ENCODE results near the gene LBX1. TPM values are rescaled to one million over a fixed set of nuclear protein-coding genes. Genes with fewer than 3 reads are reported as not detected.

Gene LBX1
- total RNA-seq, 1 experiment from 2014 or later = 0.06 TPM

DNA sequence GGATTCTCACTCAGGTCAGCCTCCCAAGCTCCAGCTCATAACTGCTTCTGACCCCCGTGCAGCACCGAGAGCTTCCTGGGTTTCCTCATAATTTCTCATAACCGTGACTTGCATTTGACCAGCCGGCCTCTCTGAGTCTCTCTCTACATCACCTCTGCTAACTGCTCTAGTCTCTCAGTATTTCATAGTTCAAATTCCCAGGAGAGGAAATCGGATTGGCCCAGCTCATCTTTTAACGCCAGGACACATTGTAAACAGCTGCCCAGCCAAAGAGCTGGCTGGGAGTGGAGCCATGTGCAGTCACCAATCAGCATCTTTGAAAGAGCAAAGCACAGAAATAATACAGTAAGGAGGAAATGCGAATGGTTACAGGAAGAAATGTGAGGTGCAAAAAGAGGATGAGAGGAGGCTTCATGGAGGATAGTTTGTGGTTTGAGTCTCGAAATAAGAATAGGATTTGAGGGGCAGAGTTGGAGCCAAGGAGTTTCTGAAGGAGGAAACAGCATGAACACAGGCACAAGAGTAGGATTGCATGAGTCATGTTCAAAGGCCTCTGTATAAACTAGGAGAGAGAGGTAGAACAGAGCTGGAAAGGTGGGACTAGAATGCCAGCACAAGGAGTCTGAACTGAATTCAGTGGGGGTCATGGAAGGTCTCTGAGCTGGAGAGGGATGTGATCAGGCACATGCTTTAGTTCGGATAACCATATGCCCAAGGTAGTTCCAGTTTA is 15.2 kb upstream of the LBX1 start:
- peak; percentile 52 for DNase-seq (ENCODE audit: low read depth)

GRCh38 chr10:101241840-101242707 is 12.8 kb upstream of the LBX1 start:
- DNase-seq (ENCODE audit: low read depth) = no peak

DNA sequence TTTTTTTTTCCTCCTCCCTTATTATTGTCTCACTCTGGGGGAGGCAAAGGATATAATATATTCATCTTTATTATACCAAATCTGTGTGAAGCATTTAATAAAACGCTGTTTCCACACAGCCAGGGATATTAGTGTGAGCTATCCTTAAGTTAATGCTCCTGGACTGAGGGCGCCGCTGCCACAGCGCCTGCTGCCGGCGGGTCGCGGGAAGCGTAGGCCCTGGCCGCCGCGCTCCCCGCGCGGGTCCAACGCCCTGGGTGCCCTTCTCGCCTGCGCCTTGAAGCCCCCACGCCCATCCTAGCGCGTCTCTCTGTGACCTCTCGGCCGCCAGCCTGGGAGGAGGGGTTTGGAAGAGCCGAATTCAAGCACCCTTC is 9.5 kb upstream of the LBX1 start:
- no peak for DNase-seq (ENCODE audit: low read depth)

DNA sequence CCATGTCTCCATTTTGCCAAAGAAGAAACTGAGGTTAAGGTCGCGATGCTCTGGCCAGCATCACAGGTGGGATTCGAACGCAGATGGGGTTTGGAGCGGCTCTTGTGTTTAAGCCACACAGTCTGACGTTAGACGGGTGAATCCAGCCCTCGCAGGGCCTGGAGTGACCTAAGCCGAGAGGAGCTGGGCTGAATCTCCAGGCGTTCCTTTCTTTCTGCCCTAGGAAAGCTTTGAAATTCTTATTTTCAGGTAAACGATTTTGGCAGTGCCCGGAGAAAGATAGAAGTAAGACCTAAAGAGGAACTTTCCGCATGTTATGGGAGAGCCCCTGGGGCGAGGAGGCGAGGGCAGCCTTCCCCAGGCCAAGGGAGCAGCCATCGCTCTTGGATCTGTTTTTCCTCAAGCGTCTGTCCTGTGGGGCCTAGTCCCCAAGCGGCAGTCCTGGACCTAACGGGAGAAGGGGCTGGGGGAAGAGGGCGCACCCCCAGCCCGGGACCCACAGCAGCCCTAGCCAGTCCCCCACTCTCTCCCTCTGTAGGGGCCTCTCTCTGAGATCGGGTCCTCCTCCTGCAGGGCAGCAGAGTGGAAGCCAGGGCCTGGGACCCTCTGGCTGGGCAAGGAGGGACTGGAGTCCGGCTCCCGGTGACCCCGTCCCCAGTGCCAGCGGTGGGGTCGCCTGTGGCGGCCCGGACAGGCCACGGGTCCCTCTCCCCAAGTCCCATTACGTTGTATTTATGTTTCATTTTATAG is 8.9 kb upstream of the LBX1 start:
- DNase-seq (ENCODE audit: low read depth) = no peak

DNA sequence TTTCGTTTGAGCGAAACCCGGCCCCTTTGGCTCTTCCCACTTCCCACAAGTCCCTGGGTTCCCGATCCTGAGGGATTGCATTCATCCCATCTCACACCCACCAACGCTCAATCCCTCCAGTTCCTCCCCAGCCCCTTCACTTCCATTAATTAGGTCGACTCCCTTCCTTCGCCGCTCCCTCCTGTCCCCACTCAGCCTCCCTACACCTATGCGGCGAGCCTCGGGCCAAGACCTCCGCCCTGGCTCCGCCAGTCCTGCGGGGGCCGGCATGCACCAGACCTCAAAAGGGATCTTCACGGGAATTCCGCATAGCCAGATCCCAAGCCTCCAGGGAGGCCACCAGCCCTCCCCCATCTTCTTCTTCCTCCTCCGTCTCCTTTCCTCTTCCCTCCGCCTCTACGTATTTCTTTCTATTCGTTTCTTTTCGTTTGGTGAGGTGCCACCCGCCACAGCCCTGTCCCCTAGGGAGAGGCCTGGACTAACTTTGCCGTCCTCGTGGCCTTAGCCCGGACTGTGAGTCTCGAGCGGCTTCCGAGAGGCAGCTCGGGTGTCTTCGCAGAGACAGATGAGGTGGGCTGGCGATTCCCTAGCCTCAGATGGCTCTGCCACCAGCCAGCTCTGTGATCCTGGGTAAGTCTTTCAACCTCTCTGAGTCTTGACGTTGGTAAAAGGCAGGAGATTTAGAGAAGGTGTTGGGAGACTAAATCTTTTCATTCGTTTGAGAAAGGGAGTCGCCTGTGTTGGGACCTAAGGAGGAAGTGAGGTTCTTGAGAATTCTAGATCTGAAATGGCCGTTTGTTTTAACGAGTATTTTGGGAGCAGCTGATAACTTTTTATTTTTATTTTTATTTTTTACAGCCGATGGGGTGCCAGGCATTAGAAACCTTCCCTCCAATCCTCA is 8.1 kb upstream of the LBX1 start:
- DNase-seq (ENCODE audit: low read depth) = no peak

GRCh38 chr10:101236376-101237080 is 7.3 kb upstream of the LBX1 start:
- DNase-seq (ENCODE audit: low read depth) = no peak

DNA sequence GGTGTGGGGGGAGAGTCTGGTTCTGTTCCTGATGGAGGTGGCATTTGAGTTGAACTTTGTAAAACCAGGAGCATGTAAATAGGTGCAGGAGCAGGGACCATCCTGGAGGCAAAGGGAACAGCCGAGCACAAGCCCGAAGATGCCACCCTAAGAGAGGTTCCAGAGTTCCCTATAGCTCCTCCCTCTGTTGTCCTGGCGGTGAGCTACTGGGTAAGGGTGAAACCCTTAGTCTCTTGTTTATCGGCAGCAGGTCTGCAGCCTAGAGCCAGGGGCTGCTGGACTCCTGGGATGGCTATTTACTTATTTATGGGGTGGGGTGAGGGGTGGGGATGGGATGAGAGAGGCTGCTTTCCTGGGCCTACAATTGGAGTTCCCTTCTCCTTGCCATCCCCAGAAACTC is 6.5 kb upstream of the LBX1 start:
- DNase-seq (ENCODE audit: low read depth) = no peak

DNA sequence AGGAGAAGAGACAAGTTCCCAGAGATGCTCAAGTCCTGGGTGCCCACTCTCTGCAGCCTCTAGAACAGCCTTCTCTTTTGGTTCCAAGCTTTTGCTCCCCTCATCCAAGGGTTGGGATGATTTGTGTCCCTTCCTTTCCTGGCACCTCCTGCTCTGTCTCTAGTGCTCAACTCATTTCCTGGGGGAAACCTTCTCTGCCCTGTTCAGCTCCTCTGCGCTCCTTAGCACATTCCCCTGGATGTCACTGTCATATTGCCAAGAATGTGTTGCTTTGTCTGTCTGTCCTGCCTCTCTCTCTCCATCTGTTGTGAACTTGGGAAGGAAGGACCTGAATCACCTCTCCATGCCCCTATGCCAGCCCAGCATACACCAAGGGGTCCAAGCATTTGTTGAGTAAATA is 5.1 kb upstream of the LBX1 start:
- no peak for DNase-seq (ENCODE audit: low read depth)

DNA sequence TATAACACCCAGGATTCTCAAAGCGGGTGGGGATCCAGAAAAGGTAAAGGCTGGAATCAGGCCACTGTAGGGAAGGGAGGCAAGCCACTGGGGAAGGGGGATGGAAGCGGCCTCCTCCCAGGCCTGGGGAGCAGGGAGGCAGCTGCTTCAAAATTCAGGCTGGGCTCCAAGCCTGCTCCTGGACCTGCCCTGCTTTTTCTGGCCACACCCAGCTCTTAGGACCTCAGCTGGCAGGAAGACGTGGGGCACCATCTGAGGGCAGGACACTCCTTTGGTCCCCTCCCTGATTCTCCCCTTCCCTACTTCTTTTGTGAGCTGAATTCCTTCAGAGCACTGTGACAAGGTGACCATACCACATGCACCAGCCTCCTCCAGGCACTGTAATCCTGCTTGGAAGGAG is 4.6 kb upstream of the LBX1 start:
- DNase-seq (ENCODE audit: low read depth) = no peak

DNA sequence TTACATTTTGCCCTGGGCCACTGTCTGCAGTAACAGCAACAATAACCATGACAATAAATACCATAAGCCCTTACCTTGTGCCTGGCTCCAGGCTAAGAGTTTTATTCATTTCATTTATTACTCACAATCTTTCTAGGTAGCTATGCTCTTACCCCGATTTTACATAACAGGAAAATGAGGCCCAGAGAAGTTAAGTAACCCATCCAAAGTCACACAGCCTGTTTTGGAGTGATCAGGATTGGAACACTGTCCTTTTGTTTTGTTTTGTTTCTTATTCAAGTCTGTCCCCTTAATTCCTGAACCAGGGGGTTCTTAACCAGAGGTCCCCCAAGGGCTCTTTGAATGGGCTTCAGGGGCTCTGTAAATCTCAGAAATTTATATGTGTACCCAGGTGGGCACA is 4.2 kb upstream of the LBX1 start:
- no peak for DNase-seq (ENCODE audit: low read depth)

- DNase-seq (ENCODE audit: low read depth) = no peak
Observed at GRCh38 chr10:101231912-101232689, 2.8 kb upstream of the LBX1 start.

DNA sequence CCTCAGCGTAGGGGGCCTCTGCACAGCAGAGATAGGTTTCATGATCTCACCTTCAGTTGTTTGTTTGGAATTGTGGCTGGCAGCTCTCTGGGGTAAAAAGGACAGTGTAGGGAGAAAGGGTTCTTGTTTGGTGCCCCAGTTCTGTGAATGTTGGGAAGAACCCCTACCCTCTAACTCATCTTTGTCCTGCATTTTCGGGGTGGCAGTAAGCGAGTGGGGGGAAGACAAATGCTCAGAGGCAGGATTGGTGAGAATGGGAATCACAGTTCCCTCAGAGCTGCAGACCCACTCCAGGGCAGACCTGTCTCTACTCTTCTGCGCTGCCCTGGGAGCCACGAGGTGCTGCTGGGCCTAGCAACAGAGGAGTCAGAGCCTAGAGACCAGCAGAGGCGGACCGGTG is 1.8 kb upstream of the LBX1 start:
- no peak for DNase-seq (ENCODE audit: low read depth)

DNA sequence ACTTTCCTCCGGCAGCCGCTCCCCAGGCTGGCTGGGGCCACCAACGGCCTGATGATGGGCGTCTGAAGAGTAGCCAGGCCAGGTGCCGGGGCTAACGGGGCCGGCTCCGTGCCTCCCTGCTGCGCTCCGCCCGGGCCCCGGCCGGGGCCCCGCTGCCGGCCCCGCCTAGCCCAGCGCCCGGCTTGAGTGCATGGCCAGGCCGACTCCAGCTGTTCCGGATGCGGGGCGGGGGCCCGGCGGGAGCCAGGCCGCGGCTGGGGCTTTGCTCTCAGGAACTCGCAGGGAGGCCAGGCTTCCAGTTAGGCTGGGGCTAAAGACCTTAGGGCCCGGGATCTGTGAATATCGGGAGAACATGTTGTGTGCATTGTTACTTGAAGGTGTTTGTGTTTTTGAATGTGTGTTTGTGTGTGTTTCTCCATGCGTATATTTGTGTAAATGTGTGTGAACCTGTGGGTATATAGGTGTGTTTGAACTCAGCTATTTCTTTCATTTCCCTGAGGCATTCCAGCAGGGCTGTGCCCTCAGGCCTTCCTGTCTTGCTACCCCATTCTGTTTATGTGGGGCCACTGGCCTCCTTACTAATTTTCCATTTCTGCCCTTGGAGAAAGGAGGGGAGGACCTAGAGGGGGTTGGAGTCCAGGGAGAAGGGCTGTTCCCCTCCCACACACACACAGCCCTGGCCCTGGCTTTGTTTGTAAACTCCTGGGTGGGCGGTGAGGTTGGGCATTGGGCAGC is 1.1 kb upstream of the LBX1 start:
- DNase-seq (ENCODE audit: low read depth) = peak; percentile 23

GRCh38 chr10:101228966-101229265 is 347 bp downstream of the LBX1 start:
- DNase-seq (ENCODE audit: low read depth) = no peak

DNA sequence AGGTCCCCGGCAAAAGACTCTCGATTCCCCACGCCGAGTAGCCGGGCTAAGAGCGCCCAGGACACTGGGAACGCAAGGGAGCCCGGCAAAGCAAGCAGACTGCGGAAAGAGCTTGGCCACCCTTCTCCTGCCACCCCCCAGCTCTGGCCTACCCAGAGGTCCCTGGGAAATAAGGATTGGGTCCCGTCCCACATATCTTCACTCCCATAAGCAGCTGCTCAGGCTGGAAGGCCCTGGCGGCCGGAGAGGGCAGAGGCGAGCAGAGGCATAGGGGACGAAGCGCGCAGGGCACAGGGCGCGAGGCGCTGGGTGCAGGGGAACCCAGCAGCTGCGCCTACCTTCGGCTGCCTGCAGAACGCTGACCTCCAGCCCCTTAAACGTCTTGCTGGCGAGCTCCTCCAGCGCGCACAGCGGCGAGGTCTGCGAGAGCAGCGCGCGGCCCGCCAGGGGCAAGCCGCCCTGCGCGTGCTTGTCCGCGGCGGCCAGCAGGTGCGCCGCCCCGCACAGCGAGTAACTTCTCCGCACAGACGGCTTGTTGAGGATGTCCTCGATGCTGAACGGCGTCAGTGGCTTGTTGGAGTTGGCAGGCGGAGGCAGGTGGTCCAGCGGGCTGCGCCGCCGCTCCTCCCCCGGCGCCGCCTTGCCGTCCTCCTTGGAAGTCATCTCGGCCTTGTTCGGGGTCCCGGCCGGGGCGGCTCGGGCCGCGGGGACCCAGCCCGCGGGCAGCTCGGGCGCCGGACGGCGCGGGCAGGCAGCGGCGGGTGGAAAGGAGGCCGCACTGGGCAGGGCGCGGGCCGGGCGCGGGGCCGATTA is 904 bp downstream of the LBX1 start:
- peak; percentile 25 for DNase-seq (ENCODE audit: low read depth)

GRCh38 chr10:101227429-101228152 is 1.7 kb downstream of the LBX1 start:
- DNase-seq (ENCODE audit: low read depth) = no peak

GRCh38 chr10:101226491-101227428 is 2.5 kb downstream of the LBX1 start:
- DNase-seq (ENCODE audit: low read depth) = peak; percentile 39

All from Daoy (cell line).